Trophoblast cell (in vitro differentiated cells and primary cell): ENCODE data around the gene POLR3E.
"Not testable (repeated sequence)": the region's sequence is repeated elsewhere in the genome, so short reads cannot be mapped to it uniquely, and the experiment has no call there.

Experiments used
- DNase-seq, 2 donors: peaks; one replicate each; pipeline ENCODE4 v3.0.0-alpha.2; 2016
- H2AFZ ChIP-seq: 2 replicates; pipeline ENCODE4 v1.6.1; 2013; ENCODE audit warnings: low read length, moderate library complexity, mild to moderate bottlenecking; ENCODE audit not compliant: insufficient read depth, poor library complexity
- H2AK5ac ChIP-seq: 2 replicates; pipeline ENCODE4 v1.6.1; 2013; ENCODE audit warnings: mild to moderate bottlenecking, low read length
- H2BK120ac ChIP-seq: 2 replicates; pipeline ENCODE4 v1.6.1; 2013; ENCODE audit warnings: low read length, mild to moderate bottlenecking, moderate library complexity; ENCODE audit not compliant: insufficient read depth, poor library complexity
- H2BK12ac ChIP-seq: 2 replicates; pipeline ENCODE4 v1.6.1; 2013; ENCODE audit warnings: mild to moderate bottlenecking, low read length, moderate library complexity
- H2BK5ac ChIP-seq: 2 replicates; pipeline ENCODE4 v1.6.1; 2013; ENCODE audit warnings: low read length, low read depth, moderate library complexity, mild to moderate bottlenecking; ENCODE audit not compliant: poor library complexity
- H3K14ac ChIP-seq: 2 replicates; pipeline ENCODE4 v1.6.1; 2013; ENCODE audit warnings: mild to moderate bottlenecking, low read length
- H3K18ac ChIP-seq: 2 replicates; pipeline ENCODE4 v1.6.1; 2013; ENCODE audit warnings: mild to moderate bottlenecking, low read length
- H3K23ac ChIP-seq: 2 replicates; pipeline ENCODE4 v1.6.1; 2013; ENCODE audit warnings: low read length
- H3K27ac ChIP-seq: 2 replicates; pipeline ENCODE4 v1.5.1; 2013; ENCODE audit warnings: low read depth, mild to moderate bottlenecking, inconsistent platforms, low read length, moderate library complexity
- H3K27me3 ChIP-seq: 2 replicates; pipeline ENCODE4 v1.6.1; 2013; ENCODE audit warnings: inconsistent platforms, mild to moderate bottlenecking, low read length, moderate library complexity; ENCODE audit not compliant: insufficient read depth
- H3K36me3 ChIP-seq, 2 experiments: 1 replicate in 1 of 2; 2 replicates in 1 of 2; pipeline ENCODE4 v1.6.1; 2013; ENCODE audit warnings: low read length in 2 of 2, mild to moderate bottlenecking in 2 of 2, moderate library complexity in 1 of 2; ENCODE audit not compliant: insufficient read depth in 2 of 2, control insufficient read depth in 1 of 2
- H3K4ac ChIP-seq: 2 replicates; pipeline ENCODE4 v1.6.1; 2013; ENCODE audit warnings: low read depth, mild to moderate bottlenecking, low read length, moderate library complexity
- H3K4me1 ChIP-seq, 2 experiments: 1 replicate in 1 of 2; 2 replicates in 1 of 2; pipeline ENCODE4 v1.6.1; 2013; ENCODE audit warnings: low read length in 2 of 2, mild to moderate bottlenecking in 2 of 2, moderate library complexity in 1 of 2; ENCODE audit not compliant: insufficient read depth in 2 of 2, control insufficient read depth in 1 of 2
- H3K4me2 ChIP-seq: 2 replicates; pipeline ENCODE4 v1.6.1; 2013; ENCODE audit warnings: inconsistent platforms, mild to moderate bottlenecking, low read length, moderate library complexity
- H3K4me3 ChIP-seq: 2 replicates; pipeline ENCODE4 v1.5.1; 2013; ENCODE audit warnings: mild to moderate bottlenecking, low read depth, low read length, inconsistent platforms
- H3K79me1 ChIP-seq: one replicate; pipeline ENCODE4 v1.6.1; 2013; ENCODE audit warnings: low read length
- H3K79me2 ChIP-seq: 2 replicates; pipeline ENCODE4 v1.6.1; 2013; ENCODE audit warnings: low read length, mild to moderate bottlenecking; ENCODE audit not compliant: control insufficient read depth, insufficient read depth, poor library complexity
- H3K9ac ChIP-seq: 2 replicates; pipeline ENCODE4 v1.6.1; 2013; ENCODE audit warnings: mild to moderate bottlenecking, low read length
- H3K9me3 ChIP-seq: 2 replicates; pipeline ENCODE4 v1.6.1; 2013; ENCODE audit warnings: low read depth, mild to moderate bottlenecking, control low read depth, inconsistent platforms, low read length; ENCODE audit not compliant: insufficient read depth
- H4K12ac ChIP-seq: 2 replicates; pipeline ENCODE4 v1.6.1; 2013; ENCODE audit warnings: low read depth, mild to moderate bottlenecking, low read length, moderate library complexity
- H4K8ac ChIP-seq: 2 replicates; pipeline ENCODE4 v1.6.1; 2013; ENCODE audit warnings: low read depth, mild to moderate bottlenecking, low read length, moderate library complexity
- H4K91ac ChIP-seq: one replicate; pipeline ENCODE4 v1.6.1; 2013; ENCODE audit warnings: low read depth, mild to moderate bottlenecking, low read length, moderate library complexity
- WGBS: extraction: QIAGEN DNeasy Blood & Tissue Kit; methylation state at CpG from one replicate; pipeline ENCODE4 v1.1.7; 2013; ENCODE audit warnings: missing lambda C conversion rate; ENCODE audit not compliant: insufficient read length, insufficient coverage; ENCODE audit errors: extremely low coverage; 5-methylcytosine and 5-hydroxymethylcytosine counted together

The POLR3E gene

DNA sequence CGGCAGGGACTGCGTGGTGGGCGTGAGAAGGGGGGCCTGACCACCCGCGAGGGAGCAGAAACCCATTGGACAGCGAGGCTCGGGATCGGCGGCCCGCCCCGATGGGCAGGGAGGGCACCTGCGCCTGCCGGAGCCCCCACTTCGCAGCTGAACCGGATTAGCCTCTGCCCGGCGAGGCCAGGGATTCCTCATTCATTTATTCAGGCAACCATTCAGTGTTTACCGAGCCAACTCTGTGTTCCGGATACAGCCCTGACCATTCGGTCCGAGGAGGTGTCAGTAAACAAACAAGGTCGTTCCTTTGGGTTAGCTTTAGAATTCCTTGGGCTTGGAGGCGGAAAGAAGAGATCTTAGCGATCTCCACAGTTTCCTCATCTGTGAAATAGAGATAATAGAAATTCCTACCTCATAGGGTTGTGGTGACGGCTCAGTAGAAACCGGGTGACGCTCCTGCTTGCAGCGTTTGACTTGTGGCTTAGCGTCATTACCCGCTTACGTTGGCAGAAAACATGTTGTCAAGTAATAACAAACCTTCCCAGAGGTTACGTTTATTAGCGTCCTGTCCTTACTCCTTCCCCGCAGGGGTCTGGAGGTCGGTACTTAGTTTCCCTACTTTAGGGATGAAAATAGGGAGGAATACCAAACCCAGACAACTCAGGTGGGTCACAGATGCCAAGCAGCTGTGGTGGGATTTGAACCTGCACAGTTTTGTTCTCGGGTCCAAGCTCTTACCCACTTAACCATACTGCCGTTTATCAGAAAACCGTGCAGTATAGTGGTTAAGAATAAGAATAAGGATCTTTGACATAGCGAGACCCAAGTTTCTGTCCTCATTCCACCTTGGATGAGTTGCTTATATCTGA is 893 bp downstream of the POLR3E start:
- peak overlapping the region; percentile 75 for H3K27ac ChIP-seq
- peaks cover 4% of the 10 kb centered on the region in 2 experiments for H3K36me3 ChIP-seq
- peak overlapping the region; percentile 70 for H2BK5ac ChIP-seq
- H2BK120ac ChIP-seq, result peak overlapping the region; percentile 9
- no peaks in the 10 kb centered on the region for H3K4me1 ChIP-seq
- WGBS, result no CpG with 5 or more reads among the region's 39 CpGs
- peaks cover 6% of the 10 kb centered on the region for H3K79me2 ChIP-seq
- H4K91ac ChIP-seq, result peak overlapping the region; percentile 65
- peak overlapping the region; percentile 86 for H3K4me2 ChIP-seq
- H3K4ac ChIP-seq, result peak overlapping the region; percentile 46
- H4K12ac ChIP-seq, result peak overlapping the region; percentile 83
- H3K79me1 ChIP-seq, result peaks cover 6% of the 10 kb centered on the region
- H3K14ac ChIP-seq, result peak overlapping the region; percentile 78
- H4K8ac ChIP-seq, result peak overlapping the region; percentile 93
- H3K23ac ChIP-seq, result no peak overlapping the region
- peak overlapping the region; percentile 97 for H3K4me3 ChIP-seq
- no peak overlapping the region for H2BK12ac ChIP-seq
- H3K27me3 ChIP-seq, result no peaks in the 10 kb centered on the region
- H3K9me3 ChIP-seq, result no peaks in the 10 kb centered on the region
- DNase-seq, result peak; percentile 83 to 90
- H3K9ac ChIP-seq, result peak overlapping the region; percentile 93
- H3K18ac ChIP-seq, result peak overlapping the region; percentile 79
- H2AK5ac ChIP-seq, result no peak overlapping the region
- H2AFZ ChIP-seq, result peak overlapping the region; percentile 72

DNA sequence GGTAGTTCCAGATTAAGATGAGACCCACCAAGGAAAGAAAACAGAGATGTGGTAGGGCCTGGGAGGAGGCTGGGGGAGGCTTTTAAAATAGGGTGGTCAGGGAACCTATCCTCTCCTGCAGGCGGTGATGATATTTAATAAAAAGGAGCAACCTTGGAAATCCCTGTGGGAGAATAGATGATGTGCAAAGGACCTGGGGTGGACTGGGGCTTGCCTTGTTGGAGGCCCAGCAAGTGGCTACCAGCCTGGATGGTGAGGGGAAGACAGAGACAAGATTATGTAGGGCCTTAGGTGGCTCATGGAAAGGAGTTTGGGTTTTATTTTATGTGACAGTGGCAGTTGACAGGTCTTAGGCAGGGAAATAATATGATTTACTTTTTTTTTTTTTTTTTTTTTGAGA is 1.8 kb downstream of the POLR3E start:
- H2BK120ac ChIP-seq, result no peak overlapping the region
- DNase-seq, result no peak
- H3K9me3 ChIP-seq, result no peaks in the 10 kb centered on the region
- no peak overlapping the region for H2AFZ ChIP-seq
- H3K79me1 ChIP-seq, result peaks cover 6% of the 10 kb centered on the region
- no peak overlapping the region for H3K14ac ChIP-seq
- no peak overlapping the region for H3K9ac ChIP-seq
- no peak overlapping the region for H3K4ac ChIP-seq
- no CpG with 5 or more reads among the region's 1 CpG for WGBS
- H3K36me3 ChIP-seq, result peaks cover 7 to 10% of the 10 kb centered on the region in 2 experiments
- no peak overlapping the region for H2BK12ac ChIP-seq
- peaks cover 6% of the 10 kb centered on the region for H3K79me2 ChIP-seq
- no peak overlapping the region for H4K8ac ChIP-seq
- H4K12ac ChIP-seq, result no peak overlapping the region
- no peak overlapping the region for H3K18ac ChIP-seq
- no peaks in the 10 kb centered on the region for H3K4me1 ChIP-seq
- H2AK5ac ChIP-seq, result no peak overlapping the region
- no peak overlapping the region for H3K23ac ChIP-seq
- H3K27ac ChIP-seq, result no peak overlapping the region
- no peaks in the 10 kb centered on the region for H3K27me3 ChIP-seq
- H4K91ac ChIP-seq, result no peak overlapping the region
- H3K4me3 ChIP-seq, result no peak overlapping the region
- H3K4me2 ChIP-seq, result no peak overlapping the region
- H2BK5ac ChIP-seq, result no peak overlapping the region

DNA sequence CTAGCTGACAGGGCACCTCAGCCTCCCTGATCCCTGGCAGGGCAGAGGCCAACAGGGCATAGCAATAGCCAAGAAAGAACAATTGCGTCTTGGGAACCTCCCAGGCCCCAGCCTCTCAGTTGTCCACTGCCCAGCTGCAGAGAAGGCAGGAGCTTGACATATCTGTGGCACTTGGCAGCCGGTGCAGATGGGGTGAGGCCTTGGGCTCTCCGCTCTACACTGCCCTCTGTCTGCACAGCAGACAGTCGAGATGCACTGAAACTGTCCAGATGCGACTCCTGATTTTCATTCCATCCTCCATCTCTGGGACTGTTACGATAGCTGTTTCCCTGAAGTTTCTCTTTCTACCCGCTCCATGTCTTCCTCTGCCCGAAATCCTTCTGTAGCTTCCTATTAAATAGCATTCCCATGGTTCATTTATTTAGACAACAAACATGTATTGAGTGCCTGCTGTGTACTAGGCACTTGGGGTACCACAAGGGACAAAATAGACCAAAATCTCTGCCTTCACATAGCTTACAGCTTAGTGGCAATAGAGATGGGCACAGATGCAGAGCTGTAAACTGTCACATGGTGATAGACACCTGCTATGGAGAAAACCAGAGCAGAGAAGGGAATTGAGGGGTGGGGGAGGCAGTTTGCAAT is 3.3 kb downstream of the POLR3E start:
- H3K4me3 ChIP-seq, result no peak overlapping the region
- H4K12ac ChIP-seq, result no peak overlapping the region
- H2BK12ac ChIP-seq, result no peak overlapping the region
- no peak overlapping the region for H3K4me2 ChIP-seq
- peaks cover 17 to 19% of the 10 kb centered on the region in 2 experiments for H3K36me3 ChIP-seq
- no peak overlapping the region for H3K4ac ChIP-seq
- no peak overlapping the region for H3K27ac ChIP-seq
- H2BK120ac ChIP-seq, result no peak overlapping the region
- no peaks in the 10 kb centered on the region for H3K27me3 ChIP-seq
- no peak overlapping the region for H4K91ac ChIP-seq
- H3K9me3 ChIP-seq, result no peaks in the 10 kb centered on the region
- WGBS, result no CpG with 5 or more reads among the region's 8 CpGs
- H3K79me1 ChIP-seq, result peaks cover 6% of the 10 kb centered on the region
- no peak overlapping the region for H3K23ac ChIP-seq
- H2BK5ac ChIP-seq, result no peak overlapping the region
- H3K9ac ChIP-seq, result no peak overlapping the region
- H3K79me2 ChIP-seq, result peaks cover 6% of the 10 kb centered on the region
- H3K18ac ChIP-seq, result no peak overlapping the region
- no peak overlapping the region for H4K8ac ChIP-seq
- H2AK5ac ChIP-seq, result no peak overlapping the region
- peak in 1 of 2 donors; percentile 47 for DNase-seq
- H3K14ac ChIP-seq, result no peak overlapping the region
- H2AFZ ChIP-seq, result no peak overlapping the region
- no peaks in the 10 kb centered on the region for H3K4me1 ChIP-seq

DNA sequence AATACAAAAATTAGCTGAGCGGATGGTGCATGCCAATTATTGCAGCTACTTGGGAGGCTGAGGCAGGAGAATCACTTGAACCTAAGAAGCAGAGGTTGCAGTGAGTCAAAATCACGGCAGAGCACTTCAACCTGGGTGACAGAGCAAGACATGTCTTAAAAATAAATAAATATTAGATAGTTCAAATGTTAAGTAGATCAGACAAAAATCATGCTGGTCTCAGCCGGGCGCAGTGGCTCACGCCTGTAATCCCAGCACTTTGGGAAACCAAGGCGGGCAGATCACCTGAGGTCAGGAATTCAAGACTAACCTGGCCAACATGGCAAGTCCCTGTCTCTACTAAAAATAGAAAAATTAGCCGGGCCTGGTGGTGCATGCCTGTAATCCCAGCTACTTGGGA is 4.2 kb downstream of the POLR3E start:
- H3K18ac ChIP-seq, H3K23ac ChIP-seq, H3K79me2 ChIP-seq, H2AK5ac ChIP-seq, H3K4me2 ChIP-seq, H3K14ac ChIP-seq, H3K9me3 ChIP-seq, H4K8ac ChIP-seq, H4K91ac ChIP-seq, H2AFZ ChIP-seq, H3K27me3 ChIP-seq, H3K4me3 ChIP-seq, H2BK12ac ChIP-seq, H2BK5ac ChIP-seq, H3K9ac ChIP-seq, H3K4me1 ChIP-seq, DNase-seq, H2BK120ac ChIP-seq, H3K4ac ChIP-seq, H3K79me1 ChIP-seq, H3K27ac ChIP-seq, H4K12ac ChIP-seq: not testable (repeated sequence)
- WGBS, result no CpG with 5 or more reads among the region's 7 CpGs
- H3K36me3 ChIP-seq, result peaks cover 17 to 22% of the 10 kb centered on the region in 2 experiments
